SIG-M5 (cell line): ENCODE measurements around the gene UVRAG.
"Not testable (repeated sequence)": the region's sequence is repeated elsewhere in the genome, so short reads cannot be mapped to it uniquely, and the experiment has no call there.

Source experiments
- DNase-seq: peaks from one replicate; lab custom pipeline; 2025; lab: John Stamatoyannopoulos, UW

Gene UVRAG

DNA sequence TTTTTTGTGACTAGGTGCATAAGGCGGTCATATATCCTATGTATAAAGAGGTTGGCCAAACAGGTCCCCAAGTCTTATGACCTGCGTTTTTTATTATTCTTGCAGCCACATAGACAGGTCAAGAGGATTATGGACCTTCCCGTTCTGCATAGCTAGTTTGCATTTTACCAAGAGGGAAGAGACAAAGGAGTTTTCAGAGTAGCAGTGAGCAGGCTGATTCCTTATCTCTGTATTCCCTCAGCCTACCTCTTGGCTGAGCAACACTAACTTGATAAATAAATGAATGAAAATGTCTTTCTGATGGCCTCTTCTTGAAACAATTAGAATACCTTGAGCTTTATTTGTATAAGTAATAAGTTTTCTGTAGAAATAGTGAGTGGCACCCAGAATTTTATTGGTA is 210.8 kb downstream of the UVRAG start:
- DNase-seq = no peak

DNA sequence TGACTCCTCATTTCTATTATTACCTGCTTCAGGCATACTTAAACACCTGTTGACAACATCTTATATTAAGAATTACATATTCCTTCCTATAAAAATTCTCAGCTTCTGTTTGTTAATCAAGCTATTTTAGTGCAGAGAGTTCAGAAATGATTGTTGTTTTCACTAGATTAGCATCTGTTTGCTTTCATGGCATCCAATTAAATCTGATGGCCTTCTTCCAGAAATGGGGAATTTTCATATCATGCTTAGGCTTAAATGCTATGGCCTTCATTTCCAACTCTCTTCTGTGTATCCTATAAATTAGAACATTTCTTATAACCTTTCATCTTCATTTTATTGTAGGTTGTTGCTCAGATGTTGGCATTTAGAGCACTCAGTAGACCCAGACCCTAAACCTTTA is 211.3 kb downstream of the UVRAG start:
- DNase-seq = no peak

DNA sequence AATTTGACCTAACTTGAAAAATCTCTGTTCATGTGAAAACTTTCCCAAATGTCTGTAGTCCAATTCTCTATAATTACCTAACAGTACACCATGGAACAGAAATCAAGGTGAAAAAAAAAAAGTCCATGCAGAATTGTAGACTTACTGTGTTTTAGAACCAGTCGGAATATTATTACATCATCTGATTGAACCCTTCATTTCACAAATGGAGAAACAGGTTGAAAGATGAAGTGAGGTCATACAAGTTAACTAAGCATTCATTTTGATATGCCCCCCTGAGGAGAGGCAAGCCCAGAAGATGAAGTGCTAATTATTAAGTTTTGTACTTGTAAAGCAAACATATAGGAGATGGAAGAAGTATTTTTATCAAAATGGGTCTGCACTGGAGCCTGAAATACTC is 211.9 kb downstream of the UVRAG start:
- no peak for DNase-seq

DNA sequence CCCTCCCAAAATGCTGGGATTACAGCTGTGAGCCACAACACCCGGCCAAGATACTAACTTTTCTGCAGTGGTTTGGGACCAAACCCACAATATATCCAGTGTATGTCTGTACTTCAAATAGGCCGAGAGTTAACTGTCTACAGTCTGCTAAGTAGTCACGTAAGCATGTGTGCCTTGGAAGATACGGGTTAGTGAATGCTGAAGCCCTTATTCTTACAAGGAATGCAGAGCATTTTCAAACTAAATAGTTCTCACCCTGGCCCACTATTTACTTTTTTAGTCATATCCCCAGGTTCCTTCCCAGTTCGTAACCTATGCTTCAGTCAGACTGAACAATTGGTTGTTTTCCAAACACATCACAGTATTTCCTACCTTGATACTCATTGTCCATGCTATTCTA is 215.3 kb downstream of the UVRAG start:
- no peak for DNase-seq

DNA sequence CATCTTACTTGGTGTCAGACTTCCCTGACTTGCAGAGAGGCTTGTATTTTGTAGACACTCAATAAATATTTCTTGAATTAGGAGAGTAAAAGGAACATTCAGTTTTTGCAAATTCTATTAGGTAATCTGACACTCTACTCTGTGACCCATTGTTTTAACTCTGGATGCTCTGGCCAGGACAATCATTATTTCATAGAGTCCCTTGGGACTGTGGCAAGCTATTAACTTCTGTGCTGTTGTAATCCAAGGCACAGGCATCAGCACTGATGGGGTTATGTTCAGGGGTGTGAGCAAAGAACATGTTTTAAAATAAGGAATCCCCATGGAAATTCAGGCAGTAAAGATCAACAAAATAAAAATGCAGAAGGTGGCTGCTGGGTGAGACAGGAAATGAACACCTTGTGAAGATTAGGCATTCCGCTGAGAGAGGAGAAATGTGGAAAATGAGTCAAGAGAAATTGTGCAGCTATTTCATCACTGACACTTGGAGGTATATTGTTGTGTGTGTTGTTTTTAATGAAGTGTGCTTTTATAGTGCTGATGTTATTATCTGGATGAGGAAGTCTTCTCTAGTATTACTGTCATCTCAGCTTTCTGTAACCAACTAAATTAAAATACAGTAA is 216.1 kb downstream of the UVRAG start:
- no peak for DNase-seq

DNA sequence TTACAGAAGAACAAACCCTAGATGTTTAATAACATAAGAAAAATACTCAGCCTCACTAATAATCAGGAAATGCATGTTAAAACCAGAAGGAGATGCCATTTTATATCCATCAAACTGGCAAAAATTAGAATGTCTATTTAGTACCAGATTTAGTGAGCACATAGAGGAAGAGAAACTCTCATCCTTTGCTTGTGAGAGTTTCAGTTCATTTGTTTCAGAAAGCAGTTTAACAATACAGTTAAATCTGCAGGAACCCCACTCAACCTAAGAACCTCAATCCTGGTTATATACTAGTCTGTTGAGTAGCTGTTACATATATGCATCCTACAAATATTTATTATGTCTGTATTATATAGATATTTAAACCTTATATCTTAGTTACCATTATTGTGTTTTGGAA is 218.7 kb downstream of the UVRAG start:
- DNase-seq = no peak

DNA sequence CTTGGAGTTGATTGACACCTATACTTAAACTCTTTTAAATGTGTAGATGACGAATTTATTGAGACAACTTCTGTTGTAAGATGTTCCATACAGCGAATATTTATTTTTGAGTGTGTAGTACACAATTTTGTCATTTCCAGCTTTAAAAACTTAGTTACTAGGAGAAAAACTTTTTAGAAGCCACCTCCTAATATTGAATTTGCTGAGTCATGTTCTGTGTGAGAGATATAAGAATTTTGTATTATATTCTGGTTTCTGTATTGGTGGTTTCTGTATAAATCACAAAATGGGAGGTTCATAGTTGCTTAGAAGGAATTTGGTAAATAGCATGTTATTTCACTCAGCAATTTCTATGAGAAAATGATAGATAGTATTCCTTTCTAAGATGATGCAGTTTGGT is 220.0 kb downstream of the UVRAG start:
- no peak for DNase-seq

DNA sequence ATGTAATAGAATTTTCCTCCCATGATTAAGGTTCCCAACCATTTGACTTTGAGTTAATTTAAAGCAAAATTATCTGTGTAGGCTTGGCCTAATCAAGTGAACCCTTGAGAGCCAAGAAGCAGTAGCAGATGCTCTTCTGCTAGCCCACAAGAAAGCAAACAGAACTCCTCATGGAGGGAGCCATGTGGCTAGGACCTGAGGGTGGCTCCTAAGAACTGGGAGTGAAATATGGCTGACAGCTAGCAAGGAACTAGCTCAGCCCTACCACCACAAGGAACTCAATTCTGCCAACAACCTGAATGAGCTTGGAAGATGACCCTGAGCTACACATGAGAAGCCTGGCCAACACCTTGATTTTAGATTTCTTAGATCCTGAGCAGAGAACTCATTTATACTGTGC is 223.6 kb downstream of the UVRAG start:
- no peak for DNase-seq

DNA sequence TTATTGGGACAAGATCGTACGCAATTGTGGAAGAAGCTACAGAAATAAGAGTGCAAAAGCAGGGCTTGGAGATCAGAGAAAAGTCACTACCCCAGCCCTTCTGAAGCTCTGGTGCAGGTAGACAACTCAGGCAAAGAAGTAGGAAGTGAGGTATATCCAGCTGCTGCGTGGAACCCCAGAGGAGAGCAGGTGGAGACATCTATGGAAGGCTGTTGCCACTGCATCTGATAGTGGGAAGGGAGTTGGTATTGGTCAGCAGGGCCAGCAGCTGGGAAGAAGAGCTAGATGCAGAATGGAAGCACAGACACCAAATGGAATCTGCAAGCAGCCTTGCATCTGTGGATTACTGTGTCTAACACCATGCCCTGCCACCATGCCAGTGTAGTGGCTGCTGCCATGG is 226.2 kb downstream of the UVRAG start:
- DNase-seq = no peak

DNA sequence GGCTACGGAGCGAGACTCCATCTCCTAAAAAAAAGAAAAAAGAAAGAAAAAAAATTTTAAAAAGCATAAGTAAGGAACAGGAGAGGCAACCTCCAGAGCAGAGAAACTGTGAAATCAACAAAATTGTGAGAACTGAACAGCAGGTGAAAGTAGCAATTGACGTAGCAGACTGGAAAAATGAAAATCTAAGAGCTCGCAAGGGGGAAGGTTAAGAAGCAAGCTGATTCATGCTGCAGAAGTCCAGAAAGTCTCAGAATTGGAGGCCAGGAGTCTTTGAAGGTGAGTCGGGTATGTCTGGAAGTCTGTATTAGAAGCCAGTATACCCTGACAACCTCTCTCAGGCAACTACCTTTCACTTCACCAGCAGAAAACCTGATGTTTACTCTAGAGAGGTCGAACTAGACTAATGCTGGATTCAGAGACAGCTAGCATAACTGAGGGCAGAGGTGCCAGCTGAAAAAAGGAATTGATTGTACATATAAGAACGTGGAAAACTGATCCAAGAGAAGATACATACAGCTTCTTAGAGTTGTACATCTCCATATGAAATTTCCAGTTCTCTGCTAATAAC is 229.8 kb downstream of the UVRAG start:
- DNase-seq = no peak

DNA sequence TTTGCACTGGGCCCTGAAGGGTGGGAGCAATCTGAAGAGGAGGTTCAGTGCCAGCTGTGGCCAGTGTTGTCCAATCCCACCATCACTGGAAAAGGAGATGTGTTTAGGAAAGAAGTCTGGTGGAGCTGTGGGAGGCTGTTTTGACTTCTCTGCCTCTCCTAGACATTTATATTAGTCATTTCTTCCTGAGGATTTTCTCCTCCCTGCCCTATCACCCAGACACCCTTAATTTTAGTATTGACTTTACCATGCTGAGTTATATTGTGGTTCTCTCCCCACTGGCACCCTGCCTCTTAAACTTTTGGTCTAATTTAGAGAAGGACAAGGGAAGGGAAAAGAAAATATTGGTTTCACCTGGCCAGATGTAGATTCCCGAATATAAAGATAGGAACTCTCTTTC is 232.2 kb downstream of the UVRAG start:
- no peak for DNase-seq

DNA sequence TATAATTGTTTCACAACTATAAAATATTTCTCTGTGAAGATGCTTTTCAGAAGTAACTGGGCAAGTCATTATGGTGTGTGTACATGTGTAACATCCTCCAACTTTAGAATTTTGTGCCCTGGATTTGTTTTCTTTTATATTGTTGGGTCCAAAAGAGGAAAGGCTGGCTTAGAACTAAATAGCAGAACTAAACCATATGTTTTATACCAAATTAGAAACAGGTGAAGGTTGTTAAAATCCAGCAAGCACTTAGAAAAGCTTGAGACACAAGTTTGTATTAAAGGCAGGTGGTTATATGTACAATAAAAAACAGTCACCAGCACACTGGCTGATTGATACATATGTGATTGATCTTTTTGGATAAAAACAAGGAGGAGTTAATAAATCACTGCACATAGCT is 232.8 kb downstream of the UVRAG start:
- DNase-seq = no peak

DNA sequence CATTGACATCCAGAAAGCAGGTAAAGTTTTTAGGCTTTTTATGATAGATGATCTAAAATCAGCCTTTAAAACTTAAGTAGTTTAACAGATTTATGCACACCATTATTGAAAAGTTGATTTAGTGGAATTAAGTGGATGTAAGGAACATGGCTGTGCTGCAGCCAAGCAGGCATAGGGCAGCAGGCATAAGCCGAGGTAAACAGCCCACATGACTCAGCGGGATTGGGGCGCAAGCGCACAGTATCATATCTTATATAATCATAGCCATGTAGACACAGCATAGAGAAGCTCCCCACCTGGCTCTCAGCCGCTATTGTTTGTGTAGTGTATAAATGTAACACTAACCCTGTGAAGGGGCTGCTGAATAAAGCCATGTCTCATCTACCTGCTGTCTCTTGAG is 233.8 kb downstream of the UVRAG start:
- DNase-seq = no peak

DNA sequence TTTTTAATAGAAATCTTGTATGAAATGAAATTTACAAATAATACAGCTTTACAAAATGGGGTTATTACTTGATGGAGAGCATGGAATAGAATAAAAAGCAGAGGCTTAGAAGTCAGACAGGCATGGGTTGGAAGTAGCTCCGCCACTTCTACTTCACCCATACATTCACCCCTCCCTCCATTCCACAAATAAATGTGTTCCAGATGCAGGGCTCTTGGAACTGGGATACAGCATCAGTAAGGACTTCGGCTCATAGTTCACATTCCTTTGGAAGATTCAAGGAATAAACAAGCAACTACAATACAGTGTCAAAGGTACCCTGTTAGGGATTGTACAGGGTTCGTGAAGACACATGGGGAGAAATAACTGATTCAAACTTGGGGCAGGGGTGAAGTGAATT is 234.5 kb downstream of the UVRAG start:
- no peak for DNase-seq

DNA sequence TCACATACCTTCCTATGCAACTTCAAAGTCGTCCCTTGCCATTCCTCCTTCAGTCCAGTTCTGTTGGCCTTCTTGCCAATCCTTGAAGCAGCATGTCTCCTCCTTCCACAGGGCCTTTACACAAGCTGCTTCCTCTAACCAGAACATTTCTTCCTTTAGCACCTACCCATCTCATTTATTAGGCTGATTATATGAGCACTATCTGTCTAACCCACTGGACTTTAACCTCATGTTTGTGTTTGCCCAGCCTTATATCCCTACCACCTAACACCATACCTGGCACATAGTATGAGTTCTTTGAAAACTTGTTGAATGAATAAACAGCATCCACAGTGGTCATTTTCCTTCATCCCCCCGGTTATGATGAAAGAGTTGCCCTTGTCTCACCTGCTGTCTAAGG is 236.9 kb downstream of the UVRAG start:
- DNase-seq = no peak

DNA sequence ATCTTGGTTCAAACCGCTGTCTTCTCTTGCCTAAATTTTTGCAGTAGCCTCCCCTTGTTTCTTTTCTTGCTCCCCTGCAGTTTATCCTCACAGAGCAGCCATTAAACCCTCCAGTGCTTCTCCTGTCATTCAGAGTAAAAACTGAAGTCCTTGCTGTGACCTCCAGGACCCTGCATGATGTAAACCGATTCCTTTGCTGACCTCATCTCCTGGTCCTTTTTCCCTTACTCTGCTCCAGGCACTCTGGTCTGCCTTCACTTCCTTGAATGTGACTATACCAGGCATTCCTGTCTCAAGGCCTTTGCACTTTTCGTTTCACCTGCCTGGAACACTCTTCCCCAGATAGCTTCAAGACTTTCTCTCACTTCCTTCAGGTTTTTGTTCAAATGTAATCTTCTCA is 239.3 kb downstream of the UVRAG start:
- no peak for DNase-seq

DNA sequence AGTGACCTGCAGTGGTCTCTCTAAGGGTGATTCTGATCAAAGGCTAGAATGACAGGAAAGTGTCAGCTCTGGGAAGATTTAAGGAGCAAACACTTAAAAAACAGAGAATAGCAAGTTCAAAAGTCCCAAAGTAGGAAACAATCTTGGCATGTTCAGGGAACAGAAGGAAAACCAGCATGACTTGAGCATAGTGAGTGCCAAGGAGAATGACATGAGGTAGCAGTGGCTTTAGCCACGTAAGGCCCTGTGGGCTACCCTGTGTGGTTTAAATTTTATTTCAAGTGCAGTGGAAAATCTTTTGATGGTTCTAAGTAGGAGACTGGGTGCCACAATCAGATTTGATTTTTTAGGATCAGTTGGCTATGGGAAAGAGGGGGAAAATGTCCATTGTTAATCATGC is 241.9 kb downstream of the UVRAG start:
- DNase-seq = no peak

DNA sequence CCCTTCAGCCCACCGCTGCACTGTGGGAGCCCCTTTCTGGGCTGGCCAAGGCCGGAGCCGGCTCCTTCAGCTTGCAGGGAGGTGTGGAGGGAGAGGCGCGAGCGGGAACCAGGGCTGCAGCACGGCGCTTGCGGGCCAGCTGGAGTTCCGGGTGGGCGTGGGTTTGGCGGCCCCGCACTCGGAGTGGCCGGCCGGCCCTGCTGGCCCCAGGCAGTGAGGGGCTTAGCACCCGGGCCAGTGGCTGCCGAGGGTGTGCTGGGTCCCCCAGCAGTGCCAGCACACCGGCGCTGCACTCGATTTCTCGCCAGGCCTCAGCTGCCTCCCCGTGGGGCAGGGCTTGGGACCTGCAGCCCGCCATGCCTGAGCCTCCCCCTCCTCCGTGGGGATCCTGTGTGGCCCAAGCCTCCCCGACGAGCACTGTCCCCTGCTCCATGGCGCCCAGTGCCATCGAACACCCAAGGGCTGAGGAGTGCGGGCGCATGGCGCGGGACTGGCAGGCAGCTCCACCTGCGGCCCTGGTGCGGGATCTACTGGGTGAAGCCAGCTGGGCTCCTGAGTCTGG is 245.5 kb downstream of the UVRAG start:
- DNase-seq = not testable (repeated sequence)

DNA sequence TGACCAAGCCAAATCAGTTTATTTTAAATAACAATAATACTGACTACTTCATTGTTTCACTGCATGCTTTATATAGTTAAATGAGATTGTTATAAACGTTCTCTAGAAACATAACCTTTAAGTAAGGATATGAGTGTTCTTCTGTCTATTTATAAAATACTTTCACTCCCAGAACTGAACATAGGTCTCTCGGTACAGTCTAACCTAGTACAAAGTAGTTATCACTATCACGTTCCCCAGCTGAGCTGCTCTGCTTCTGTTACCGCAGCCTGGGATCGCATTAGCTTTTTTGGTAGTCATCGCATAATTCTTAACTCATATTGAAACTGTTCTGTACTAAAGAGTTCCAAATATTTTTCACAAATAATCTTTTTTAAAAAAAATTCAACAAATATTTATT is 247.7 kb downstream of the UVRAG start:
- no peak for DNase-seq

DNA sequence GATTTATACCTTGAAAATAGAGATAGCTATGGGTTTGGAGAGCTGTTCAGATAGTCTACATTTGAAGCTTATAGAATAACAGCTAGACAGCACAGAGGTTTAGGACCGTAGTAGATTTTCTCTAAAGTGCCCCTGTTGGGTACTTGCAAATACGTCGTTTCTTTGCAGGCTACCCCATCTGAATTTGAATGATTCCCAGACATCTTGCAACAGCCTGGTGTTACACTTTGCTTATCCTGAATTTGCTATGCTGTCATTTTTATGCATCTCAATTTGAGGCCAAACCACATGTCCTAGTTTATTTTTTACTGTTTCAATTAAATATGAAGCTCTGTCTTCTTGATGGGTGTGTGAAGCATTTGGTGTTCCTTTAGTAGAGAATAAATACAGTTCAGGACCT is 249.2 kb downstream of the UVRAG start:
- DNase-seq = no peak

DNA sequence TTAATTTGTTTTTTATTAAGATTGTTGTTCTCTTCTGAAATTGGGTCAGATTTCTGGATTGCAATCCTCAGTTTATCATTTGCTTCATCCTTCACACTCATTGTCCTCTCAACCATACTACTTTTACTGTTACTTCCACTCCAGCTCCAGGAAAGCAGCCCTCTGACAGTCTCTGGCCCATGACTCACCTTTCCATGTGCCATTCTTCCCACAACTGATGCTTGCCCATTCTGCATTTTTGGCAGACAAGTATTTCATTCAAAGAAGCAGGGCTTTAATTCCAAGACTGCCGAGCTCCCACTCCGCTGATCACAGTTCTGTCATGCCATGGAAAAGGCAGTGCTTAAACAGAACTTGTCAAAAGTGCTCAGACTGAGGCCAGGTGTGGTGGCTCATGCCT is 252.1 kb downstream of the UVRAG start:
- DNase-seq = no peak

DNA sequence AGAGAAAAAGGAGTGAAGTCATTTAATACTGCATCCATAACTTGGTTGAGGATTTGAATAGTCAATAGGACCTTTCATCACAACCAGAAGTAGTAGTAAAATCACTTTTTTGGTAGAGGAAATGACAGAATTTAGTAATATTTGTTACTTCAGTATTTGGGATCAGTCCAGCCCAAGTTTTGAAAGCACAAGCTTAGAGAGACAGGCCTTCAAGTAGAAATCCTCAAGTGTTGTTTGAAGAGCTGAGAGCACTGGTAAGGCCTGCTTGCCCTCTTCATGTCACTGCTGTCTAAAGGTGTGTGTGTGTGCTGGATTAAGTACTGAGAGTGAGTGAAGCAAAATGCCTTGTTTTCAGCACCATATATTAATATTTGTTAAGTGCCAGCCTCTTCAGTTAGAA is 254.0 kb downstream of the UVRAG start:
- no peak for DNase-seq

DNA sequence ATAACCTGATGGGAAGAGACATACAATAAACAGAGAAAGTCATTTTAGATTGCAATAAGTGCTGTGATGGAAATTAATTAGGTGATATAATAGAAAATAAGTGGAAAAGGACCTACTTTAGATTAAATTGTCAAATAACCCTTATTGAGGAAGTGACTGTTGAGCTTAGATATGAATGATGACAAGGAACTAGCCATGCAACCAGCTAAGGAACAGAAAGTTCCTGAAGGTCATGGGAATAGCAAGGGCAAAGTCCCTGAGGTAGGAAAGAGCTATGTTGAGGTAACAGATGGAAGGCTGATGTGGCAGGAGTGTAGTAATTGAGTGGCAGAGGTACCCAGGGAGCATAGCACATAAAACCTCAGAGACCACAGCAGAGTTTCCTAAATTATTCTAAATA is 256.1 kb downstream of the UVRAG start:
- DNase-seq = no peak

DNA sequence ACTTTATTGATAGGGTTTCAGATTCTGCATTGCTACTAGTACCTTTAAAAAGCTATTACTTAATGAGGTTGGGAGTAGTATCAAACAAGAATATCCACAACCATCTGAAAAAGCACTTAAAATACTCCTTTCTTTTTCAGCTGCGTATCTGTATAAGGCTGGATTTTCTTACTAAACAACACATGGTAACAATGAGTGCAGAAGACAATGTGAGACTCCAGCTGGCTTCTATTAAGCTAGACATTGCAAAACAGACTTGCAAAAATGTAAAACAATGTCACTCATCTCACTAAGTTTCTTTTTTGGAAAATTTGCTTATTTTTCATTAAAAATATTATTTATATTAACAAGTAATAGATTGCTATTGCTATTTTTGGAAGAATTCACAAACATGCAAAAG is 258.7 kb downstream of the UVRAG start:
- no peak for DNase-seq
